Neural cell (in vitro differentiated cells): ENCODE data around the gene PEX5.

Experiments
- EP300 ChIP-seq: fragments of 450-650 bp; conservative IDR thresholded peaks from 2 replicates; pipeline ENCODE4 v1.6.1; 2014; ENCODE audit warnings: antibody characterized with exemption, mild to moderate bottlenecking, moderate library complexity; ENCODE audit not compliant: poor library complexity, severe bottlenecking
- EZH2 ChIP-seq: fragments of 200-600, 300-800 bp; shearing (Covaris generic), sonication (generic); IDR thresholded peaks from 2 replicates; pipeline ENCODE4 v1.6.1; 2014; ENCODE audit warnings: antibody characterized with exemption, low read length, borderline replicate concordance, mild to moderate bottlenecking; ENCODE audit not compliant: insufficient read depth, poor library complexity, severe bottlenecking
- POLR2AphosphoS5 ChIP-seq: IDR thresholded peaks from 2 replicates; pipeline ENCODE4 v1.6.1; 2012
- TF ChIP-seq, protein P1 (sequence below): fragments of 450-650 bp; IDR thresholded peaks from 2 replicates; pipeline ENCODE4 v1.5.1; 2014; ENCODE audit warnings: antibody characterized with exemption, mild to moderate bottlenecking, moderate library complexity; ENCODE audit not compliant: poor library complexity, severe bottlenecking

GRCh38 chr12:7221486-7221885 lies 32.0 kb downstream of the PEX5 start:
- TF ChIP-seq EP300 (no peak), EZH2 (no peak), POLR2AphosphoS5 (no peak)
- TF ChIP-seq, protein P1, sequence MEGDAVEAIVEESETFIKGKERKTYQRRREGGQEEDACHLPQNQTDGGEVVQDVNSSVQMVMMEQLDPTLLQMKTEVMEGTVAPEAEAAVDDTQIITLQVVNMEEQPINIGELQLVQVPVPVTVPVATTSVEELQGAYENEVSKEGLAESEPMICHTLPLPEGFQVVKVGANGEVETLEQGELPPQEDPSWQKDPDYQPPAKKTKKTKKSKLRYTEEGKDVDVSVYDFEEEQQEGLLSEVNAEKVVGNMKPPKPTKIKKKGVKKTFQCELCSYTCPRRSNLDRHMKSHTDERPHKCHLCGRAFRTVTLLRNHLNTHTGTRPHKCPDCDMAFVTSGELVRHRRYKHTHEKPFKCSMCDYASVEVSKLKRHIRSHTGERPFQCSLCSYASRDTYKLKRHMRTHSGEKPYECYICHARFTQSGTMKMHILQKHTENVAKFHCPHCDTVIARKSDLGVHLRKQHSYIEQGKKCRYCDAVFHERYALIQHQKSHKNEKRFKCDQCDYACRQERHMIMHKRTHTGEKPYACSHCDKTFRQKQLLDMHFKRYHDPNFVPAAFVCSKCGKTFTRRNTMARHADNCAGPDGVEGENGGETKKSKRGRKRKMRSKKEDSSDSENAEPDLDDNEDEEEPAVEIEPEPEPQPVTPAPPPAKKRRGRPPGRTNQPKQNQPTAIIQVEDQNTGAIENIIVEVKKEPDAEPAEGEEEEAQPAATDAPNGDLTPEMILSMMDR: no peak
